Stimulated activated CD8-positive, alpha-beta memory T cell treated with anti-CD3 and anti-CD28 coated beads, Interleukin-12 subunit alpha, Interleukin-12 subunit beta, amount 100 ng/mL, for 1 hour (primary cell): ENCODE data around the gene CHAF1B.
A peak's percentile ranks its signal among the peaks of the same experiment; 100 is the strongest.
"Not testable (repeated sequence)": the region's sequence is repeated elsewhere in the genome, so short reads cannot be mapped to it uniquely, and the experiment has no call there.

Source experiments
- DNase-seq: peaks from one replicate; pipeline ENCODE4 v3.0.0-alpha.2; 2020; ENCODE audit warnings: low read depth

Gene CHAF1B

GRCh38 chr21:36385233-36386030 is at the start of gene CHAF1B:
Gene CHAF1B, plus strand, starts transcription at chr21:36385392. Its CDS starts 745 bp downstream, at chr21:36386137.
- DNase-seq = peak; percentile 64

DNA sequence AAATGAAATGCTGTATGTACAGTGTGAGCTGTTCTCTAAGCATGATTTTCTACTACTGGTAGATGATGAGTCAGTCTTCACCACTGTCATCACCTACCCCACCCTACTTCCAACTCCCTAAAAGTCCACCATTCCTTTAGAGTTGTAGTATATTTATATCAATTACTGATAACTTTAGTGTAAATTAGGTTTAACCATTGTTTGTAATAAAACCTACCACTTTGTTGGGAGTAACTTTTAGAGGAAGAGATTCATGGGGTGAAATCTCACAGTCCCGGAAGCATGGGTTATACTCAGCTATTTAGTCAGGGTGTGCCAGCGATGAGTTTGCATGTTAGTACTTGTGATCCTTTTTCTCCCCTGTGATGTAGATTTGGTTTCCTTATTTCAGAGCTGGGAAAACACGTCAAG is 48.1 kb upstream of the CHAF1B start:
- no peak for DNase-seq

- DNase-seq = no peak
Observed at GRCh38 chr21:36338975-36339374, 46.2 kb upstream of the CHAF1B start.

DNA sequence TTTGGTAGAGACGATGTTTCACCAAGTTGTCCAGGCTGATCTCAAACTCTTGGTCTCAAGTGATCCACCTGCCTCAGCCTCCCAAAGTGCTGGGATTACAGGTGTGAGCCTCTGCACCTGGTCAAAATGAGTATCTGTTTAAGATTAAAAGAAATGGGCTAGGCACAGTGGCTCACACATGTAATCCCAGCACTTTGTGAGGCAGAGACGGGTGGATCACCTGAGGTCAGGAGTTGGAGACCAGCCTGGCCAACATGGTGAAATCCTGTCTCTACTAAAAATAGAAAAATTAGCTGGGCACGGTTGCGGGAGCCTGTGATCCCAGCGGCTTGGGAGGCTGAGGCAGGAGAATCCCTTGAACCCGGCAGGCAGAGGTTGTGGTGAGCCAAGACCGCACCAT is 42.6 kb upstream of the CHAF1B start:
- not testable (repeated sequence) for DNase-seq

GRCh38 chr21:36344931-36345330 is 40.3 kb upstream of the CHAF1B start:
- DNase-seq = no peak

DNA sequence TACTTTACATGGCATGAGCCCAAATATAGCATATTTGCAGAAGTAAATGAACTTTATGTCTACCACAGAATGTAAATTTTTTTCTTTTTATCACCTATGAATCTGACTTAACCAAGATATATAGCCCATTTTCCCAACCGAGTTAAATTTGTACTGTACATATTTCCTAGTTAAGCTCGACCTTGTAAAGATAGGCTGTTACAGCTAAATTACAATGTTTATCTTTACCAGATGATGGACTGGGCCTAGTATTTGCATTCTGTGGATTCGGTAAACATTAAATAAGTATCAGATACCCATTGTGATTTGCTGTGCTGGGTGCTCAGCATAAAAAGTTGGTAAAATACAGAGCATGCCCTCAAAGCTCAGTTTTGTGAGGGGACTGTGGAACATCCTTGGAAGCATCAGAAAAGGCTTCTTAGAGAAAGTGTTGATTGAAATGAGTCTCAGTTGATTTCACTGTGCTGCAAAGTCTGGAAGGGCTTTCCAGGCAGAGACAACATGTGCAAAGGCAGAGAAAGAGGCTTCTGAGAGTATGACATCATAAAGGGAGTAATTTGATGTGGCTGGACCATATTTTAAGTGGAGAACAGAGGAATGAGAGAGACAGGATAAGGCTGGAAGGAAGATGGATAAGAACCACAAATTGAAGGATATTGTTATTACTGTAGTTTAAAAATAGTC is 37.8 kb upstream of the CHAF1B start:
- no peak for DNase-seq

DNA sequence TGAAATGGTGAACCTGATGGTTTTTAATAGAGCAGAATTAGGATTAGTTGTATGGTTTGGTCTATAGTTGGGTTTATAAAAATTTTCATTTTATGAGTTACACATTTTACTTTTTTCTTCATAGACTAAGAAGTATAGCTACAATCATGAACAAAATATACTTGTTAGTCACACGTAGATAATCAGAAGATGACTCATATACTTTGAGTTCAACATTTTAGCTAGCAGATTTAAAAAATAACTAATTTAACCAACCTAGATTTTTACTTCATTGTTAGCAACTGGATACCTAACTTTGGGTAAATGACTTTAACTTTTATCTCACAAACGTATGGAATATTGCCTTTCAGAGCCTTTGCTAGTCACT is 37.2 kb upstream of the CHAF1B start:
- no peak for DNase-seq

DNA sequence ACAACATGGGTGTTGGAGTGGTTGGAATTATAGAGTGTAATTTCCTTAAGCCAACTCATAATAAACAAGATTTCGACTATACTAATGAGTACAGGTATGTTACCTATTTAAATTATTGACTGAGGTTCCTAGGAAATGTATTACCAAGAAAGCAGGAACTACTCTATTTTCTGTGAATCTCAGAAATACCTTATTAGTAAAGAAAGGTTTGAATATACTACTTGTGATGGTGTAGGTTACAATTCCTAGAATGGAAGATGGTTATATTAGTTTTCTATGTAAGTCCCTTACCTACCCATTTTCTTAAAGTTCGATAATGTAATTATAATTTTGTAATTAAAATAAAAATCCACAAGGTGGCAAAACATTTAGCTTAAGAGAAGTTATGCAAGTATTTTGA is 35.9 kb upstream of the CHAF1B start:
- no peak for DNase-seq

GRCh38 chr21:36350282-36350910 is 34.8 kb upstream of the CHAF1B start:
- no peak for DNase-seq

GRCh38 chr21:36354918-36355680 is 30.1 kb upstream of the CHAF1B start:
- no peak for DNase-seq

DNA sequence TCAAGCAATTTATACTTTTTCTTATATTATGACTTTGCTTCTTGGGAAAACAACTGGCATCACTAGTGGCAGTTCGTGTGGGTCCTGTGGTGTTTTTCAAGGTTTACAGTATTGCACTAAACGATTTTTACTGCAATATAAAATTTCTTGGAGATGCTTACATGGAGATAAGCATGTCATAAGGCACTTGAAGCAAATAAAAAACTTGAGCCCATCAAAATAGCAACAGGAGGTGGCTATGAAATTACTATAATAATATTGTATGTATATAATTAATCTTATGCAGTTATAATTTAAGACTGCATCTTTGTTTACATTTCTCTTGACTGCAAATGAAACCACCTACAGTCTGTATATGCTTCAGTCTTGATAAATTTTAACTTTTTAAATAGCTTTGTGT is 29.3 kb upstream of the CHAF1B start:
- DNase-seq = no peak

DNA sequence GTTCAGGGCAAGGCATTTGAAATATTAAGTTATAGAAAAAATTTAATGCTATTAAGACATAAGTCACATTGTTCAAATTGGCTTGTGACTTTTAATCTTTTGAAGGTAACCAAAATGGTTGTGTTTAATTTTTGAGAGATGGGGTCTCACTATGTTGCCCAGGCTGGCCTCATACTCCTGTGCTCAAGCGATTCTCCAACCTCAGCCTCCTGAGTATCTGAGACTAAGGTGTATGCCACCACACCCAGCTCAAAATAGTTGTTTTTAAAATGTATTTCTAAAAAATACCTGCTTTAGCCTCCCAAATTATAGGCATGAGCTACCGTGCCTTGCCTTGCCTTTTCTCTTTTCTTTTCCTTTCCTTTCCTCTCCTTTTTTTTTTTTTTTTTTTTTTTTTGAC is 26.0 kb upstream of the CHAF1B start:
- DNase-seq = no peak

- DNase-seq = no peak
Observed at GRCh38 chr21:36369064-36369685, 16.0 kb upstream of the CHAF1B start.

GRCh38 chr21:36375994-36376393 is 9.2 kb upstream of the CHAF1B start:
- no peak for DNase-seq

DNA sequence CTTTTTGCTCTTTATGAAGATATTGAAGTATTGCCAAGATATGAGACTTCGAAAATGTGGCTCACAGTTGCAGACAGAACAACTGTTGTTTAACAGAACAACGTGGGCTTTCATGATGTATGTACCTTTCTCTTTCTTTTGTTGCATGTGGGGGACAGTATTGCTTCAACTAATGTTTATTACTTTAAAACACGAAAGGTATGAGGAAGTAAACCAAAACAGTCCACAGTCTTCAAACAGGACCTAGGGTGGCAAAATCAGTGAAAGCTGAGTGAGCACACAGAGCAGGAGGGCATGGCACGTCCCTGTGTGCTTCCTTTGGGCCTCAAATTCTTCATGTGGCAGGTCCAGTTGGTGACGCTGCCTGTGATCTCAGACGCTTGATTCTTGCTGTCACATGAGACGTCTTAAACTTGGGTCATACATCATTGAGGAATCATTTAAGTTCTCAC is 7.8 kb upstream of the CHAF1B start:
- no peak for DNase-seq

GRCh38 chr21:36379251-36379650 is 5.9 kb upstream of the CHAF1B start:
- no peak for DNase-seq

GRCh38 chr21:36381841-36382589 is 3.2 kb upstream of the CHAF1B start:
- DNase-seq = no peak

DNA sequence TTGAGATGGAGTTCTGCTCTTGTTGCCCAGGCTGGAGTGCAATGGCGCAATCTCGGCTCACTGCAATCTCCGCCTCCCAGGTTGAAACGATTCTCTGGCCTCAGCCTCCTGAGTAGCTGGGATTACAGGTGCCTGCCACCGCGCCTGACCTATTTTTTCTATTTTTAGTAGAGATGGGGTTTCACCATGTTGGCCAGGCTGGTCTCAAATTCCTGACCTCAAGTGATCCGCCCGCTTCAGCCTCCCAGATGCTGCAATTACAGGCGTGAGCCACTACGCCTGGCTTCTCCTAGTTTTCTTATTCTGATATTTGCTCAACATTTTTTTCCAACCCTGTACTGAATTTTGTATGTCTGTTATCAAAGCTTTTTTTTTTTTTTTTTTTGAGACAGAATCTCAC is 2.5 kb upstream of the CHAF1B start:
- not testable (repeated sequence) for DNase-seq

DNA sequence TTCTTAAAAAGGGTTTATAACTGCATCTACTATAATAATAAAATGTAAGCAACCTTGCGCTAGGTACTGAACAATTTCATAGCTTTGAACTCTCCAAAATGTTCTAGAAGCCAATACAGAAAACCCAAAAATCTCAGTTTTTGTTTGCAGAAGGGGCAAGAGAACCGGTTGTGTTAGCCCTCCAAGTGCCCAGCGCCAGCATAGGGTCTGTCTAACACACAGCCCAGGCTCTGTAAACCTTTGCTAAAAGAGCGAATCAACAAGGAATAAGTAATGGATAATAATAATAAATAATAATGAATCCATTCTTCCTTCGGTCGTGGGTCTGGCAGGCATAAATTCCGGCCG is 333 bp upstream of the CHAF1B start:
- DNase-seq = no peak

- no peak for DNase-seq
Observed at GRCh38 chr21:36386031-36386642, 945 bp downstream of the CHAF1B start.

- no peak for DNase-seq
Observed at GRCh38 chr21:36388096-36388495, 2.9 kb downstream of the CHAF1B start.
